ENCODE results near the gene CPXM2.

Gene CPXM2

DNA sequence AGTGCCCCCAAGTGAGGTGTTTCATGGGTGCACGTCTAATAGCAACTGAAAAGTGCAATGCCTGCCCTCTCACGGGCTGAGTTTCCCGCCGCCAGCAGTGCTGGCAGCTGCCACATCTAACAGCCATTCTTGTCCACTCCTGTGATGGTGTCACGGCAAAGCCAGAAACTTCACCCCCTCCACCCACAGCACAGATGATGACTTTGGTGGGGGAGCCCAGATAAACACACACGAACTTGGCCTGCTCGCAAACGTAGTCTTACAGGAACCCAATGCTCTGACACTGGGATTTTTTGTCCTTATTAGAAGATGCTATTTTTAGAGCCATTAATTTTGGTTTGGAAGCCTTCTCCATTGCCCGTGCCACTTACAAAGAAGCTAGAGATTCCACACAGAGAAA, 26.7 kb downstream of the CPXM2 start:
- Histone ChIP-seq H3F3A (ENCODE audit: insufficient read depth) (no peaks in the 10 kb centered on the region), H2AFZ (ENCODE audit: low read depth, low read length, severe bottlenecking) (no peak overlapping the region), H3K9me2 (replicated peaks; ENCODE audit: insufficient read depth, low read length) (no peaks in the 10 kb centered on the region), H3K36me3 (ENCODE audit: low read length) (no peaks in the 10 kb centered on the region), H3K27me3 (ENCODE audit: low read length) (no peaks in the 10 kb centered on the region), H3K79me2 (ENCODE audit: insufficient read depth, low read length) (no peaks in the 10 kb centered on the region), H3K4me3 (ENCODE audit: insufficient read depth, low read length, poor library complexity, severe bottlenecking) (no peak overlapping the region), H3K27ac (ENCODE audit: low read depth, low read length) (no peak overlapping the region), H3K9me3 (ENCODE audit: insufficient read depth, low read length) (no peaks in the 10 kb centered on the region), H3K4me2 (ENCODE audit: low read depth, low read length, poor library complexity, severe bottlenecking) (no peak overlapping the region), H4K20me1 (ENCODE audit: low read depth, low read length) (no peaks in the 10 kb centered on the region), H3K9ac (ENCODE audit: low read length) (no peak overlapping the region)
- TF ChIP-seq, protein P1, sequence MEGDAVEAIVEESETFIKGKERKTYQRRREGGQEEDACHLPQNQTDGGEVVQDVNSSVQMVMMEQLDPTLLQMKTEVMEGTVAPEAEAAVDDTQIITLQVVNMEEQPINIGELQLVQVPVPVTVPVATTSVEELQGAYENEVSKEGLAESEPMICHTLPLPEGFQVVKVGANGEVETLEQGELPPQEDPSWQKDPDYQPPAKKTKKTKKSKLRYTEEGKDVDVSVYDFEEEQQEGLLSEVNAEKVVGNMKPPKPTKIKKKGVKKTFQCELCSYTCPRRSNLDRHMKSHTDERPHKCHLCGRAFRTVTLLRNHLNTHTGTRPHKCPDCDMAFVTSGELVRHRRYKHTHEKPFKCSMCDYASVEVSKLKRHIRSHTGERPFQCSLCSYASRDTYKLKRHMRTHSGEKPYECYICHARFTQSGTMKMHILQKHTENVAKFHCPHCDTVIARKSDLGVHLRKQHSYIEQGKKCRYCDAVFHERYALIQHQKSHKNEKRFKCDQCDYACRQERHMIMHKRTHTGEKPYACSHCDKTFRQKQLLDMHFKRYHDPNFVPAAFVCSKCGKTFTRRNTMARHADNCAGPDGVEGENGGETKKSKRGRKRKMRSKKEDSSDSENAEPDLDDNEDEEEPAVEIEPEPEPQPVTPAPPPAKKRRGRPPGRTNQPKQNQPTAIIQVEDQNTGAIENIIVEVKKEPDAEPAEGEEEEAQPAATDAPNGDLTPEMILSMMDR (IDR thresholded peaks at IDR 0.05; ENCODE audit: insufficient read depth, low read length, poor library complexity, severe bottlenecking), result no peak
- no peak for TF ChIP-seq EZH2phosphoT487 (conservative IDR thresholded peaks at IDR 0.05; ENCODE audit: low read length)

GRCh38 chr10:123863721-123864482, 27.7 kb downstream of the CPXM2 start:
- no peaks in the 10 kb centered on the region for H3K79me2 ChIP-seq (ENCODE audit: insufficient read depth, low read length)
- no peak for TF ChIP-seq EZH2phosphoT487 (conservative IDR thresholded peaks at IDR 0.05; ENCODE audit: low read length)
- TF ChIP-seq, protein P1 (IDR thresholded peaks at IDR 0.05; ENCODE audit: insufficient read depth, low read length, poor library complexity, severe bottlenecking), result no peak
- H3K9ac ChIP-seq (ENCODE audit: low read length), result no peak overlapping the region
- no peak overlapping the region for H3K4me3 ChIP-seq (ENCODE audit: insufficient read depth, low read length, poor library complexity, severe bottlenecking)
- no peaks in the 10 kb centered on the region for H3K9me3 ChIP-seq (ENCODE audit: insufficient read depth, low read length)
- H3K9me2 ChIP-seq (replicated peaks; ENCODE audit: insufficient read depth, low read length), result no peaks in the 10 kb centered on the region
- H3K27ac ChIP-seq (ENCODE audit: low read depth, low read length), result no peak overlapping the region
- H3K36me3 ChIP-seq (ENCODE audit: low read length), result no peaks in the 10 kb centered on the region
- H3F3A ChIP-seq (ENCODE audit: insufficient read depth), result no peaks in the 10 kb centered on the region
- no peaks in the 10 kb centered on the region for H3K27me3 ChIP-seq (ENCODE audit: low read length)
- H4K20me1 ChIP-seq (ENCODE audit: low read depth, low read length), result no peaks in the 10 kb centered on the region
- H3K4me2 ChIP-seq (ENCODE audit: low read depth, low read length, poor library complexity, severe bottlenecking), result no peak overlapping the region
- H2AFZ ChIP-seq (ENCODE audit: low read depth, low read length, severe bottlenecking), result no peak overlapping the region

GRCh38 chr10:123863183-123863575, 28.4 kb downstream of the CPXM2 start:
- no peaks in the 10 kb centered on the region for H3K27me3 ChIP-seq (ENCODE audit: low read length)
- no peaks in the 10 kb centered on the region for H3F3A ChIP-seq (ENCODE audit: insufficient read depth)
- no peak overlapping the region for H3K4me3 ChIP-seq (ENCODE audit: insufficient read depth, low read length, poor library complexity, severe bottlenecking)
- no peaks in the 10 kb centered on the region for H3K9me2 ChIP-seq (replicated peaks; ENCODE audit: insufficient read depth, low read length)
- no peak overlapping the region for H3K9ac ChIP-seq (ENCODE audit: low read length)
- no peaks in the 10 kb centered on the region for H3K36me3 ChIP-seq (ENCODE audit: low read length)
- no peaks in the 10 kb centered on the region for H3K79me2 ChIP-seq (ENCODE audit: insufficient read depth, low read length)
- no peak overlapping the region for H3K27ac ChIP-seq (ENCODE audit: low read depth, low read length)
- H3K9me3 ChIP-seq (ENCODE audit: insufficient read depth, low read length), result no peaks in the 10 kb centered on the region
- TF ChIP-seq EZH2phosphoT487 (conservative IDR thresholded peaks at IDR 0.05; ENCODE audit: low read length), result no peak
- TF ChIP-seq, protein P1 (IDR thresholded peaks at IDR 0.05; ENCODE audit: insufficient read depth, low read length, poor library complexity, severe bottlenecking), result no peak
- H4K20me1 ChIP-seq (ENCODE audit: low read depth, low read length), result no peaks in the 10 kb centered on the region
- no peak overlapping the region for H2AFZ ChIP-seq (ENCODE audit: low read depth, low read length, severe bottlenecking)
- no peak overlapping the region for H3K4me2 ChIP-seq (ENCODE audit: low read depth, low read length, poor library complexity, severe bottlenecking)

Data from SU-DHL-6 (cell line).